ENCODE measurements around the gene ITSN2.

ITSN2 gene

DNA sequence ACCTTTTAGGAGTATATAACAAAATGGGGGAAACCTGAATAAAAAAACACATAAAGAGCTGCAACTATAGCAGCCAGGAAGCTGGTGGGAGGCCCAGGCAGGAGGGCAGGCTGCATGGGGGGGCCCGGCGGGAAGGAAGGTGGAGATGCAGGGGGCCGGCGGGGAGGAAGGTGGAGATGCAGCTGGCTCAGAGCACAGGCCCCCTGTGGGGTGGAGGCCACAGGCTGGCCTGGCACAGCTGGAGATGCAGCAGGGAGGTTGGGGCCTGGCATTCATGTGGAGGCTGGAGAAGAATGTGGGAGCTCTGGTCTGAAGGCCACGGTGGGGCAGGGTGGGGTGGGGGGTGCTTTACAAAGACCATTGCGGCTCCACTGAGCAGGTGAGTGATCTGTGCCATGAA, 154.1 kb downstream of the ITSN2 start:
- H3K4me3 ChIP-seq (replicated peaks in 1 of 2; ENCODE audit: low read depth in 2 of 2, low read length in 2 of 2): no peak overlapping the region
- DNase-seq (ENCODE audit: low read depth in 2 of 2): no peak
- TF ChIP-seq, protein P1, sequence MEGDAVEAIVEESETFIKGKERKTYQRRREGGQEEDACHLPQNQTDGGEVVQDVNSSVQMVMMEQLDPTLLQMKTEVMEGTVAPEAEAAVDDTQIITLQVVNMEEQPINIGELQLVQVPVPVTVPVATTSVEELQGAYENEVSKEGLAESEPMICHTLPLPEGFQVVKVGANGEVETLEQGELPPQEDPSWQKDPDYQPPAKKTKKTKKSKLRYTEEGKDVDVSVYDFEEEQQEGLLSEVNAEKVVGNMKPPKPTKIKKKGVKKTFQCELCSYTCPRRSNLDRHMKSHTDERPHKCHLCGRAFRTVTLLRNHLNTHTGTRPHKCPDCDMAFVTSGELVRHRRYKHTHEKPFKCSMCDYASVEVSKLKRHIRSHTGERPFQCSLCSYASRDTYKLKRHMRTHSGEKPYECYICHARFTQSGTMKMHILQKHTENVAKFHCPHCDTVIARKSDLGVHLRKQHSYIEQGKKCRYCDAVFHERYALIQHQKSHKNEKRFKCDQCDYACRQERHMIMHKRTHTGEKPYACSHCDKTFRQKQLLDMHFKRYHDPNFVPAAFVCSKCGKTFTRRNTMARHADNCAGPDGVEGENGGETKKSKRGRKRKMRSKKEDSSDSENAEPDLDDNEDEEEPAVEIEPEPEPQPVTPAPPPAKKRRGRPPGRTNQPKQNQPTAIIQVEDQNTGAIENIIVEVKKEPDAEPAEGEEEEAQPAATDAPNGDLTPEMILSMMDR (IDR thresholded peaks at IDR 0.05; ENCODE audit: low read depth, low read length): no peak

DNA sequence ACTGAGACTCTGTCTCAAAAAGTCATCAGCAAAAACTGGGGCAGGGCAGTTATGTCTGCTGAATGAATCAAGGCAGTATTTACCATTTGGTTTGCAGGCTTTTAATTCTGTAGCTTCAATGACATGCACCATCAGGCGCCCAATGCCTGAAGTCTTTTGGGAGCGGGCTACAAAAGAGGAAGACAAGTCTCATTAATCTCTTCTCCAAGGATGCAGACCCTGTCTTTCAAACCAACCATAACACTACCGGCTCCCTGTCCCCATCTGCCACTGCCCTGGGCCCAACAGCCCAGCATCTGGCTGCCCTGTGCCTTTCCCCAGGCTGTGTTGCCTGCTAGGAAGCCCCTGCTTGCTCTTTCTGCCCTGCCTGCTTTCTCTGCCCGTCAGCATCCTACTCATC, 155.2 kb downstream of the ITSN2 start:
- DNase-seq (ENCODE audit: low read depth in 2 of 2): no peak
- H3K4me3 ChIP-seq (replicated peaks in 1 of 2; ENCODE audit: low read depth in 2 of 2, low read length in 2 of 2): no peak overlapping the region
- TF ChIP-seq, protein P1 (IDR thresholded peaks at IDR 0.05; ENCODE audit: low read depth, low read length): no peak

DNA sequence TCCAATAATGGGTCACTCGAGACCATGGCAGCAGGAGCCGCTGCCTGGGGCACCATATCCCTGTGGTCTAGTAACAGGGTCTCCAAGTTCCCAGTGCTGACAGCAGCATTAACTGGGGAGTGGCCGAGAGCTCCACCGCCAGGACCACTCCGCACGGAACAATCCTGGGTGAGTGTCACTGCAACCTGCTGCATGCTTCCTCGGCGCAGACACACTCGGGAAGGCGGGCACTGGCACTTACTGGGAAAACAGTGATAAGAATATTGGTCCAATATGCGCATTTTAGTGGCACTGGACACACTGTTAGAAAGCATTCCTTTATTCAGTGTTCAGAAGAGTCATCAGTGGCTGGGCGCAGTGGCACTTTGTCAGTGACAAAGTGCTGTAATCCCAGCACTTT, 155.8 kb downstream of the ITSN2 start:
- no peak overlapping the region for H3K4me3 ChIP-seq (replicated peaks in 1 of 2; ENCODE audit: low read depth in 2 of 2, low read length in 2 of 2)
- no peak for DNase-seq (ENCODE audit: low read depth in 2 of 2)
- TF ChIP-seq, protein P1 (IDR thresholded peaks at IDR 0.05; ENCODE audit: low read depth, low read length): no peak

DNA sequence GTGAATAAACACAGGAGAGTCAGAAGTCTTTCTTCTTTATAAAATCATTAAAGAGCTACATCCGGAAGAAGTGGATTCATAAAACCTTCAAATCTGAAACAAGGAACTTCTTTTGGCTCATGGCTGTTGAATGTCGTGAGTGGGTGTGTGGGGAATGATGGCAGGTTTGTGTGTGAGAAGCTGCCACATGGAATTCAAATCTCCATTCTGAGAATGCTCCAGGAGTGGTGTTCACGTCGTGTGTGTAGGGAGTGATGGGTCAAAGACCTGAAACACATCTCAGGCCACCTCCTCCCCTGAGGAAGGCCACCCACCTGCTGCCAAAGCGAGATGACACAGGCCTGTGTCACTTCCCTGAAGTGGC, 156.6 kb downstream of the ITSN2 start:
- TF ChIP-seq, protein P1 (IDR thresholded peaks at IDR 0.05; ENCODE audit: low read depth, low read length): no peak
- H3K4me3 ChIP-seq (replicated peaks in 1 of 2; ENCODE audit: low read depth in 2 of 2, low read length in 2 of 2): no peak overlapping the region
- no peak for DNase-seq (ENCODE audit: low read depth in 2 of 2)

DNA sequence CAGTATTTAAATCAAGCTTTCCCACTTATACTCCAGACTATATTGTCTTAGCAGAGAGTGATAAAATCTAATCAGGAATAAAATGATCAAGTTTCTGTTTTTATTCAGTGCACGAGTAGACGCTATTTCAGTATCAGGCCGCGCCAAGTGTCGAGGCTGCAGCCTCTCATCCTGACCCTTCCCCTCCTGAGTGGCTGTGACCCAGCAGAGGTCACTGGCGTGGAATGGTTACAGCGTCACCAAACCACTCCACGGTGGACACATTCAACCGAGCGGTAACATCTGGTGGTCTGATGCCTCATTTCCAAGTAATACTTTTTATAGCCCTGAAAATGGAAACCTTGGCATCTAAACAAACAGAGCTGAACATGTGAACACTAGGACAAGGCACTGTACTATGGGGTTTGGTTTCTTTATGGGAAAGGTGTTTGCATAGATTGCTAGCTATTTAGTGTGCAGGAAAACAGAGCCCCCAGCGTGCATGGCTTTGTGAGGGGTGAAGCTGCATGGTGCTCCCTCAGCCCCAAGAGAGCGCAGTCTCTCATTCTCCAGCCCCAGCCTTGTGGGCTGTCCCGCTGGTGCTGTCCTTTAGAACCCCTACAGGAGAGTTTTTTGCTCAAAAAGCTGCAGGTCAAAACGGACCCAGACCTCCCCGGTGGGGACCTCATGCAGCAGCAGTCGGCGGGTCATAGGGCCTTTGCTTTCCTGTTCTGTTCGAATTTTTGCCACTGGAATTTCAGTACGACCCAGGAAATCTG, 157.1 kb downstream of the ITSN2 start:
- no peak for DNase-seq (ENCODE audit: low read depth in 2 of 2)
- TF ChIP-seq, protein P1 (IDR thresholded peaks at IDR 0.05; ENCODE audit: low read depth, low read length): no peak
- H3K4me3 ChIP-seq (replicated peaks in 1 of 2; ENCODE audit: low read depth in 2 of 2, low read length in 2 of 2): no peak overlapping the region

DNA sequence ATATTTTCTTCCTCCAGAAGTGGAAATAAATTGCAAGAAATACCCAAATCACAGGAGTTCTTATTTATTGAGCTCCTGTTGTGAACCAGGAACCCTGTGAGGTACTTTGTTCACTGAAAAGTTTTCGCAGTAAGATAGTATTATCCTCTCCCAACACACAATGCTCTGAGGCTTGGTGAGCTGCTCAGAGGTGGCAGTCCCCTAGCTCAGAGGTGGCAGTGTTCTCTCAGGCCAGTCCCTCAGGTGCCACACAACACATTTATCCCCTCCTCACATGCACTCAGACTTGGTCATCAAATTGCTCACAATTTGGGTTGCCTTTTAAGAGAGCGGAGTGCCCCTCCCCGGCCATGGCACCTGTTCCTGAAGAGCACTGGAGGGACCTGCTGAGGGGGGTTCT, 159.5 kb downstream of the ITSN2 start:
- TF ChIP-seq, protein P1 (IDR thresholded peaks at IDR 0.05; ENCODE audit: low read depth, low read length): no peak
- no peak for DNase-seq (ENCODE audit: low read depth in 2 of 2)
- H3K4me3 ChIP-seq (replicated peaks in 1 of 2; ENCODE audit: low read depth in 2 of 2, low read length in 2 of 2): no peak overlapping the region
